T-helper 1 cell treated with Interleukin-12 subunit alpha and Interleukin-12 subunit beta and Interleukin-4 antibody, amounts not matched to agents 30 μg/mL and 1 μg/mL, for 36 hours (primary cell): ENCODE data around the gene HAUS7.

Source experiments
- H3K27ac Mint-ChIP-seq: one replicate; pipeline ENCODE4 v1.8.0; 2021; ENCODE audit warnings: mild to moderate bottlenecking, mixed read lengths
- H3K27me3 Mint-ChIP-seq: one replicate; pipeline ENCODE4 v1.8.0; 2021; ENCODE audit warnings: low read depth, mixed read lengths
- H3K36me3 Mint-ChIP-seq: one replicate; pipeline ENCODE4 v1.8.0; 2021; ENCODE audit warnings: low read depth, mixed read lengths
- H3K4me1 Mint-ChIP-seq: one replicate; pipeline ENCODE4 v1.8.0; 2021; ENCODE audit warnings: low read depth, mixed read lengths
- H3K4me3 Mint-ChIP-seq: one replicate; pipeline ENCODE4 v1.8.0; 2021; ENCODE audit warnings: mild to moderate bottlenecking, moderate library complexity, mixed read lengths
- H3K9me3 Mint-ChIP-seq: one replicate; pipeline ENCODE4 v1.8.0; 2021; ENCODE audit warnings: mixed read lengths

The HAUS7 gene

GRCh38 chrX:153447581-153447960, 22.8 kb downstream of the HAUS7 start:
- H3K4me3 Mint-ChIP-seq = no peak overlapping the region
- H3K27ac Mint-ChIP-seq = no peak overlapping the region
- no peaks in the 10 kb centered on the region for H3K4me1 Mint-ChIP-seq

GRCh38 chrX:153446950-153447580, 23.3 kb downstream of the HAUS7 start:
- H3K27me3 Mint-ChIP-seq = no peaks in the 10 kb centered on the region
- no peaks in the 10 kb centered on the region for H3K9me3 Mint-ChIP-seq
- H3K36me3 Mint-ChIP-seq = no peaks in the 10 kb centered on the region
- H3K27ac Mint-ChIP-seq = no peak overlapping the region
- no peaks in the 10 kb centered on the region for H3K4me1 Mint-ChIP-seq
- H3K4me3 Mint-ChIP-seq = no peak overlapping the region

More at GRCh38 chrX:153447581-153447960, 22.8 kb downstream of the HAUS7 start:
- Mint-ChIP-seq H3K9me3 (no peaks in the 10 kb centered on the region), H3K27me3 (no peaks in the 10 kb centered on the region), H3K36me3 (no peaks in the 10 kb centered on the region)

- no peak overlapping the region for H3K27ac Mint-ChIP-seq
- no peaks in the 10 kb centered on the region for H3K36me3 Mint-ChIP-seq
- no peaks in the 10 kb centered on the region for H3K4me1 Mint-ChIP-seq
- no peaks in the 10 kb centered on the region for H3K27me3 Mint-ChIP-seq
- no peak overlapping the region for H3K4me3 Mint-ChIP-seq
- no peaks in the 10 kb centered on the region for H3K9me3 Mint-ChIP-seq
Measured at GRCh38 chrX:153446636-153446936, 23.8 kb downstream of the HAUS7 start.

GRCh38 chrX:153445856-153446635, 24.3 kb downstream of the HAUS7 start, which contains the start of gene TREX2:
TREX2 (minus strand) TSS chrX:153446056; CDS start chrX:153445430, 626 bp downstream.
- no peaks in the 10 kb centered on the region for H3K9me3 Mint-ChIP-seq
- H3K4me1 Mint-ChIP-seq = no peaks in the 10 kb centered on the region
- no peak within 1 kb of the TSS for H3K4me3 Mint-ChIP-seq

GRCh38 chrX:153445106-153445855, 25.1 kb downstream of the HAUS7 start:
- no peak overlapping the region for H3K4me3 Mint-ChIP-seq
- no peaks in the 10 kb centered on the region for H3K27me3 Mint-ChIP-seq
- no peaks in the 10 kb centered on the region for H3K36me3 Mint-ChIP-seq
- no peaks in the 10 kb centered on the region for H3K4me1 Mint-ChIP-seq
- no peak overlapping the region for H3K27ac Mint-ChIP-seq
- H3K9me3 Mint-ChIP-seq = no peaks in the 10 kb centered on the region

More at GRCh38 chrX:153445856-153446635, 24.3 kb downstream of the HAUS7 start, which contains the start of gene TREX2:
- no peaks in the 10 kb centered on the region for H3K36me3 Mint-ChIP-seq
- no peak within 1 kb of the TSS for H3K27ac Mint-ChIP-seq
- H3K27me3 Mint-ChIP-seq = no peaks in the 10 kb centered on the region

- no peaks in the 10 kb centered on the region for H3K36me3 Mint-ChIP-seq
- H3K4me3 Mint-ChIP-seq = no peak overlapping the region
- no peak overlapping the region for H3K27ac Mint-ChIP-seq
- no peaks in the 10 kb centered on the region for H3K9me3 Mint-ChIP-seq
- no peaks in the 10 kb centered on the region for H3K4me1 Mint-ChIP-seq
- H3K27me3 Mint-ChIP-seq = no peaks in the 10 kb centered on the region
Measured at GRCh38 chrX:153444333-153445011, 25.9 kb downstream of the HAUS7 start.

- Mint-ChIP-seq H3K9me3 (no peaks in the 10 kb centered on the region), H3K27ac (no peak overlapping the region)
Measured at GRCh38 chrX:153443476-153444332, 26.7 kb downstream of the HAUS7 start.

GRCh38 chrX:153442463-153442862, 27.9 kb downstream of the HAUS7 start:
- Mint-ChIP-seq H3K4me1 (no peaks in the 10 kb centered on the region), H3K36me3 (no peaks in the 10 kb centered on the region), H3K4me3 (no peak overlapping the region), H3K27ac (no peak overlapping the region), H3K27me3 (no peaks in the 10 kb centered on the region), H3K9me3 (no peaks in the 10 kb centered on the region)

More at GRCh38 chrX:153443476-153444332, 26.7 kb downstream of the HAUS7 start:
- Mint-ChIP-seq H3K4me3 (no peak overlapping the region), H3K4me1 (no peaks in the 10 kb centered on the region), H3K27me3 (no peaks in the 10 kb centered on the region), H3K36me3 (no peaks in the 10 kb centered on the region)

- H3K9me3 Mint-ChIP-seq = no peaks in the 10 kb centered on the region
- no peak overlapping the region for H3K27ac Mint-ChIP-seq
- H3K4me1 Mint-ChIP-seq = no peaks in the 10 kb centered on the region
- H3K4me3 Mint-ChIP-seq = no peak overlapping the region
- no peaks in the 10 kb centered on the region for H3K36me3 Mint-ChIP-seq
- no peaks in the 10 kb centered on the region for H3K27me3 Mint-ChIP-seq
Measured at GRCh38 chrX:153441981-153442380, 28.4 kb downstream of the HAUS7 start.

- H3K4me3 Mint-ChIP-seq = no peak overlapping the region
- no peaks in the 10 kb centered on the region for H3K27me3 Mint-ChIP-seq
- no peaks in the 10 kb centered on the region for H3K9me3 Mint-ChIP-seq
- H3K36me3 Mint-ChIP-seq = no peaks in the 10 kb centered on the region
- H3K27ac Mint-ChIP-seq = no peak overlapping the region
- no peaks in the 10 kb centered on the region for H3K4me1 Mint-ChIP-seq
Measured at GRCh38 chrX:153441296-153441695, 29.1 kb downstream of the HAUS7 start.

- H3K27me3 Mint-ChIP-seq = no peaks in the 10 kb centered on the region
- no peak overlapping the region for H3K27ac Mint-ChIP-seq
- H3K4me1 Mint-ChIP-seq = no peaks in the 10 kb centered on the region
- H3K9me3 Mint-ChIP-seq = no peaks in the 10 kb centered on the region
- H3K36me3 Mint-ChIP-seq = no peaks in the 10 kb centered on the region
- no peak overlapping the region for H3K4me3 Mint-ChIP-seq
Measured at GRCh38 chrX:153440556-153441135, 29.7 kb downstream of the HAUS7 start.

GRCh38 chrX:153439977-153440376, 30.4 kb downstream of the HAUS7 start:
- no peaks in the 10 kb centered on the region for H3K9me3 Mint-ChIP-seq
- H3K36me3 Mint-ChIP-seq = no peaks in the 10 kb centered on the region
- H3K27me3 Mint-ChIP-seq = no peaks in the 10 kb centered on the region
- H3K27ac Mint-ChIP-seq = no peak overlapping the region
- no peak overlapping the region for H3K4me3 Mint-ChIP-seq
- no peaks in the 10 kb centered on the region for H3K4me1 Mint-ChIP-seq

GRCh38 chrX:153438532-153438931, 31.8 kb downstream of the HAUS7 start:
- H3K36me3 Mint-ChIP-seq = no peaks in the 10 kb centered on the region
- H3K4me3 Mint-ChIP-seq = no peak overlapping the region
- H3K9me3 Mint-ChIP-seq = no peaks in the 10 kb centered on the region
- no peaks in the 10 kb centered on the region for H3K27me3 Mint-ChIP-seq
- H3K4me1 Mint-ChIP-seq = no peaks in the 10 kb centered on the region
- no peak overlapping the region for H3K27ac Mint-ChIP-seq
